ENCODE data around the gene SRP72.

DNA sequence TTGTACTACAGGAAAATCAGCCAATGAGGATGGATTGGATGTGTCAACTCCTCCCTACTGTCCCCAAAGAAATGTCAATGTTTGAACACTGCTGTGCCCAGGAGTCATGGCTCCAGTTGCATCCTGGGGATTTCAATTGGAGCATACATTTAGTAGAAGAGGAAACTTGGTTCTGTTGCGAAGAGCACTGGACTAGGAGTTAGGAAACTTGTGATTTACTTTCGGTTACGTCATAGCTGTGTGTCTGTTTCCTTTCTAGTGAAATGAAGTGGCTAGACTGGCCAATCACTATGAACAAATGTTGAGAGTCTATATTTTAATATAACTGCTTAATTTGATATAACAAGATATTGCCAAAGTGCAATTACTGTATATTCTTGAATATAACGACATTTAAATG, 73.4 kb downstream of the SRP72 start:
- TF ChIP-seq, protein P1, sequence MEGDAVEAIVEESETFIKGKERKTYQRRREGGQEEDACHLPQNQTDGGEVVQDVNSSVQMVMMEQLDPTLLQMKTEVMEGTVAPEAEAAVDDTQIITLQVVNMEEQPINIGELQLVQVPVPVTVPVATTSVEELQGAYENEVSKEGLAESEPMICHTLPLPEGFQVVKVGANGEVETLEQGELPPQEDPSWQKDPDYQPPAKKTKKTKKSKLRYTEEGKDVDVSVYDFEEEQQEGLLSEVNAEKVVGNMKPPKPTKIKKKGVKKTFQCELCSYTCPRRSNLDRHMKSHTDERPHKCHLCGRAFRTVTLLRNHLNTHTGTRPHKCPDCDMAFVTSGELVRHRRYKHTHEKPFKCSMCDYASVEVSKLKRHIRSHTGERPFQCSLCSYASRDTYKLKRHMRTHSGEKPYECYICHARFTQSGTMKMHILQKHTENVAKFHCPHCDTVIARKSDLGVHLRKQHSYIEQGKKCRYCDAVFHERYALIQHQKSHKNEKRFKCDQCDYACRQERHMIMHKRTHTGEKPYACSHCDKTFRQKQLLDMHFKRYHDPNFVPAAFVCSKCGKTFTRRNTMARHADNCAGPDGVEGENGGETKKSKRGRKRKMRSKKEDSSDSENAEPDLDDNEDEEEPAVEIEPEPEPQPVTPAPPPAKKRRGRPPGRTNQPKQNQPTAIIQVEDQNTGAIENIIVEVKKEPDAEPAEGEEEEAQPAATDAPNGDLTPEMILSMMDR (IDR thresholded peaks at IDR 0.05; ENCODE audit: insufficient read depth, low read length), result no peak
- TF ChIP-seq POLR2AphosphoS5 (IDR thresholded peaks at IDR 0.05; ENCODE audit: low read depth) (no peak), REST (IDR thresholded peaks at IDR 0.05; ENCODE audit: insufficient replicate concordance, low read depth) (no peak), GABPA (IDR thresholded peaks at IDR 0.05; ENCODE audit: low read depth) (no peak)

Measured in HL-60 (cell line).